C4-2B (cell line): ENCODE results near the gene SP140.

ENCODE experiments used
- H3K27ac ChIP-seq: fragments of 450-650 bp; 2 replicates; pipeline ENCODE4 v1.5.1; 2017
- CTCF ChIP-seq: fragments of 450-650 bp; conservative IDR thresholded peaks from 2 replicates; pipeline ENCODE4 v1.5.1; 2017; ENCODE audit warnings: mild to moderate bottlenecking
- ZFX ChIP-seq: fragments of 450-650 bp; IDR thresholded peaks from 2 replicates; pipeline ENCODE4 v1.6.1; 2017

The SP140 gene

GRCh38 chr2:230312638-230313037 lies 87.1 kb downstream of the SP140 start:
- TF ChIP-seq ZFX, result no peak
- no peak for TF ChIP-seq CTCF
- no peak overlapping the region for H3K27ac ChIP-seq

- TF ChIP-seq ZFX, result no peak
- no peak for TF ChIP-seq CTCF
- no peak overlapping the region for H3K27ac ChIP-seq
These were observed 91.8 kb downstream of the SP140 start for GRCh38 chr2:230317366-230317765.

- H3K27ac ChIP-seq, result no peak overlapping the region
- TF ChIP-seq CTCF, result no peak
- no peak for TF ChIP-seq ZFX
These were observed 92.9 kb downstream of the SP140 start for GRCh38 chr2:230318190-230319121.

GRCh38 chr2:230319211-230319862 lies 93.8 kb downstream of the SP140 start:
- TF ChIP-seq CTCF (no peak), ZFX (no peak)
- no peak overlapping the region for H3K27ac ChIP-seq

GRCh38 chr2:230321031-230321430 lies 95.5 kb downstream of the SP140 start:
- H3K27ac ChIP-seq, result no peak overlapping the region

GRCh38 chr2:230322561-230323384 lies 97.2 kb downstream of the SP140 start:
- TF ChIP-seq ZFX, result no peak
- TF ChIP-seq CTCF, result no peak
- H3K27ac ChIP-seq, result no peak overlapping the region

More at GRCh38 chr2:230321031-230321430, 95.5 kb downstream of the SP140 start:
- TF ChIP-seq CTCF (no peak), ZFX (no peak)
